Activated CD4-positive, alpha-beta memory T cell treated with anti-CD3 and anti-CD28 coated beads, Interleukin-2, amount 10 ng/mL, durations not matched to agents 7 days and 5 days (primary cell): ENCODE data around the gene KRT84. TPM values are rescaled to one million over a fixed set of nuclear protein-coding genes. Genes with fewer than 3 reads are reported as not detected.

ENCODE experiments used
- CTCF ChIA-PET: fragments of 350-600 bp; sonication (Branson Sonifier 250); formaldehyde crosslinking; loops from one replicate; lab custom pipeline; 2021; ENCODE audit warnings: antibody characterized with exemption, inconsistent platforms; lab: Charles Lee
- POLR2A ChIA-PET: fragments of 350-600 bp; sonication (Branson Sonifier 250); formaldehyde crosslinking; loops from one replicate; lab custom pipeline; 2021; ENCODE audit warnings: antibody characterized with exemption; lab: Charles Lee
- DNase-seq: peaks from one replicate; pipeline ENCODE4 v3.0.0-alpha.2; 2020
- H3K27ac Mint-ChIP-seq: one replicate; pipeline ENCODE4 v1.8.0; 2021; ENCODE audit warnings: mild to moderate bottlenecking, mixed read lengths
- H3K27me3 Mint-ChIP-seq: one replicate; pipeline ENCODE4 v1.8.0; 2021; ENCODE audit warnings: mixed read lengths
- H3K36me3 Mint-ChIP-seq: one replicate; pipeline ENCODE4 v1.8.0; 2021; ENCODE audit warnings: low read depth, mixed read lengths
- H3K4me1 Mint-ChIP-seq: one replicate; pipeline ENCODE4 v1.8.0; 2021; ENCODE audit warnings: mixed read lengths
- H3K4me3 Mint-ChIP-seq: one replicate; pipeline ENCODE4 v1.8.0; 2021; ENCODE audit warnings: mild to moderate bottlenecking, mixed read lengths
- H3K9me3 Mint-ChIP-seq: one replicate; pipeline ENCODE4 v1.8.0; 2021; ENCODE audit warnings: mixed read lengths
- total RNA-seq, 2 experiments: library from RNA; stranded (reverse); gene quantifications; one replicate each; pipeline ENCODE4 v1.2.3, GENCODE V29; 2021

KRT84 gene, protein sequence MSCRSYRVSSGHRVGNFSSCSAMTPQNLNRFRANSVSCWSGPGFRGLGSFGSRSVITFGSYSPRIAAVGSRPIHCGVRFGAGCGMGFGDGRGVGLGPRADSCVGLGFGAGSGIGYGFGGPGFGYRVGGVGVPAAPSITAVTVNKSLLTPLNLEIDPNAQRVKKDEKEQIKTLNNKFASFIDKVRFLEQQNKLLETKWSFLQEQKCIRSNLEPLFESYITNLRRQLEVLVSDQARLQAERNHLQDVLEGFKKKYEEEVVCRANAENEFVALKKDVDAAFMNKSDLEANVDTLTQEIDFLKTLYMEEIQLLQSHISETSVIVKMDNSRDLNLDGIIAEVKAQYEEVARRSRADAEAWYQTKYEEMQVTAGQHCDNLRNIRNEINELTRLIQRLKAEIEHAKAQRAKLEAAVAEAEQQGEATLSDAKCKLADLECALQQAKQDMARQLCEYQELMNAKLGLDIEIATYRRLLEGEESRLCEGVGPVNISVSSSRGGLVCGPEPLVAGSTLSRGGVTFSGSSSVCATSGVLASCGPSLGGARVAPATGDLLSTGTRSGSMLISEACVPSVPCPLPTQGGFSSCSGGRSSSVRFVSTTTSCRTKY
- total RNA-seq, result not detected

- no peaks in the 10 kb centered on the region for H3K36me3 Mint-ChIP-seq
- peaks cover 8% of the 10 kb centered on the region for H3K4me1 Mint-ChIP-seq
- ChIA-PET POLR2A (no interaction called here), CTCF (no interaction called here)
- no peak within 1 kb of the TSS for H3K4me3 Mint-ChIP-seq
- no peak within 1 kb of the TSS for H3K27ac Mint-ChIP-seq
- H3K27me3 Mint-ChIP-seq, result peaks cover 11% of the 10 kb centered on the region
- no peak for DNase-seq
- H3K9me3 Mint-ChIP-seq, result no peaks in the 10 kb centered on the region
These were observed at the start of gene KRT84 for GRCh38 chr12:52385226-52385702. Gene KRT84 (minus strand): TSS chr12:52385652. CDS start chr12:52385585, 67 bp downstream.

- Mint-ChIP-seq H3K9me3 (no peaks in the 10 kb centered on the region), H3K27me3 (peaks cover 26% of the 10 kb centered on the region), H3K4me3 (no peak overlapping the region), H3K4me1 (no peaks in the 10 kb centered on the region), H3K36me3 (no peaks in the 10 kb centered on the region), H3K27ac (no peak overlapping the region)
- ChIA-PET CTCF (no interaction called here), POLR2A (no interaction called here)
- no peak for DNase-seq
These were observed 49.5 kb upstream of the KRT84 start for GRCh38 chr12:52434760-52435530.

DNA sequence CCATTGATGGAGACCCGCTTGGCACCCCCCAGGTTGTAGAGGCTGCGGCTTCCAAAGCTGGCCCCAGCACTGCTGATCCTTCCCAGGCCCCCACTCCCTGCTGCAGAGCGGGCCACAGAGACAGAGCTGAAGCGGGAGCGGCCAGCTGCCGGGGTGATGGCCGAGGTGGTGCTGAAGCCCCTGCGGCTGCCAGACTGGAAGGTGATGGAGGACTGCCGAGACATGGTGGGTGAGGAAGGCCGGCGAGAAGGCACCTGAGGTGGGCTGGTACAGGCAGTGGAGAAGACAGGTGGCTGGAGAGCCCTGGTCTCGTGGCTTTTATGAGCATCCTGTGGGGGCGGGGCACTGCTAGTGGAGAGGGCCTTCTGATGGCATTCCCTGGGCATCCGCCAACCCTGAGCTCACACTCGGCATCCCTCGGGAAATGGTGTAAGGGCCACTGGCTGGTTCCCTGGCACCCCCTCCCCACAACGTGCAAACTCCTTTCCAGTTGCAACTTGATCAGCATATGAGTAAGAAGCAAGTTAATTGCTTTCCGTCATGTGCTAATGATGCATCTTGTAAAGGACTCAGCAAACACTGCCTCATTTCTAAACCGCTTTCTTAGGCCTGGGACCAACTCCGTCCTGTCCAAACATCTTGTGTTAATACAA, 48.8 kb upstream of the KRT84 start, which contains the start of gene KRT75:
KRT75 (minus strand) TSS at position 291 of the 653 bp plus-strand sequence; CDS start at position 224, 67 bp downstream.
- no peak within 1 kb of the TSS for H3K4me3 Mint-ChIP-seq
- ChIA-PET CTCF (no interaction called here), POLR2A (no interaction called here)
- no peaks in the 10 kb centered on the region for H3K4me1 Mint-ChIP-seq
- no peak within 1 kb of the TSS for H3K27ac Mint-ChIP-seq
- H3K27me3 Mint-ChIP-seq, result peaks cover 27% of the 10 kb centered on the region
- no peaks in the 10 kb centered on the region for H3K9me3 Mint-ChIP-seq
- no peak for DNase-seq
- no peaks in the 10 kb centered on the region for H3K36me3 Mint-ChIP-seq

- Mint-ChIP-seq H3K27me3 (peaks cover 33% of the 10 kb centered on the region), H3K4me3 (no peak overlapping the region), H3K4me1 (no peaks in the 10 kb centered on the region), H3K27ac (no peak overlapping the region), H3K9me3 (no peaks in the 10 kb centered on the region), H3K36me3 (no peaks in the 10 kb centered on the region)
- DNase-seq, result no peak
- ChIA-PET CTCF (no interaction called here), POLR2A (no interaction called here)
These were observed 48.1 kb upstream of the KRT84 start for GRCh38 chr12:52433501-52434080.

DNA sequence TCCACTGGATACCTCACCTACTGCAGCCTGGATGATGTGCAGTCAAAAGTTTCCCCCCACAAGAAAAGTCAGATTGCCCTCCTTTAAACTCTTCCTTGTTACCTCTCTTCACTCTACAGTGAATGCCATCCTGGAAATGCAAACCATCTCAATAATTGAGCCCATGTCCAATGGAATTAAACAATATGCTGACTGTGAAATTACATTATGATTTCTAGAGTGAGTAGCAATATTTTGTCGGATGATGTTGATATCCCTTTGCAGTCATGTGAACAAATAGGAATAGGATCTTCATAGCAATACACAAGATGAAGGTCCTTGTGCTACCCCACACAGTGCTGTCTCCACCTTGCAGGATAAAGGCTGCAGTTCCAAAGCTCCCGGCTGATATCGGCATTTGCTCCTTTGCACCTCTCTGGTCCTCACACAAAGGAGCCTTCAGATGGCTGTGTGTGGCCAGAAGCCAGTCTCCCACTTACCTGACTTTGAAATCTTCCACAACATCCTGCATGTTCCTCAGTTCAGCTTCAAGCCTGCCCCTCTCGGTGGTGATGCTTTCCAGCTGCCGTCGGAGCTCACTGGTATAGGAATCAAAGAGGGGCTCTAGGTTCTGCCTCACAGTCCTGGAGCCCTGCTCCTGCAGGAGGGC, 47.2 kb upstream of the KRT84 start:
- no peaks in the 10 kb centered on the region for H3K9me3 Mint-ChIP-seq
- H3K4me3 Mint-ChIP-seq, result no peak overlapping the region
- H3K36me3 Mint-ChIP-seq, result no peaks in the 10 kb centered on the region
- peaks cover 37% of the 10 kb centered on the region for H3K27me3 Mint-ChIP-seq
- H3K4me1 Mint-ChIP-seq, result no peaks in the 10 kb centered on the region
- ChIA-PET POLR2A (no interaction called here), CTCF (no interaction called here)
- DNase-seq, result no peak
- H3K27ac Mint-ChIP-seq, result no peak overlapping the region

DNA sequence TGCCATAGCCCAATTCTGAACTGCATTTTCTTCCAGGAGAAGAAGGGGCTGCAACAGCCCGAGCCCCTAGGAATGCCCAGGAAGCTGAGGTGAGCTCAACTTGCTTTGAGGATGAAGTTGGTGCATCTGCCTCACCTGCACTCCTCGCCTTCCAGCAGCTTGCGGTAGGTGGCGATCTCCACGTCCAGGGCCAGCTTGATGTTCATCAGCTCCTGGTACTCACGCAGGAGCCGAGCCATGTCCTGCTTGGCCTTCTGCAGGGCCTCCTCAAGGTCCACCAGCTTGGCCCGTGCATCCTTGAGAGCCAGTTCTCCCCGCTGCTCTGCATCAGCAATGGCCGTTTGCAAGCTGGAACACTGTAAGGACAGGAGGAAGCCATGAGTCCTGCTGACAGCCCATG, 42.7 kb upstream of the KRT84 start:
- H3K27ac Mint-ChIP-seq, result no peak overlapping the region
- H3K4me1 Mint-ChIP-seq, result no peaks in the 10 kb centered on the region
- no peak for DNase-seq
- H3K27me3 Mint-ChIP-seq, result peaks cover 21% of the 10 kb centered on the region
- no peaks in the 10 kb centered on the region for H3K36me3 Mint-ChIP-seq
- POLR2A ChIA-PET, result no interaction called here
- H3K9me3 Mint-ChIP-seq, result no peaks in the 10 kb centered on the region
- H3K4me3 Mint-ChIP-seq, result no peak overlapping the region
- CTCF ChIA-PET, result interaction anchor here (1.2 kb wide), 1 partner anchor 33 kb away, joined by 3 read pairs; no protein-coding TSS in a partner anchor

DNA sequence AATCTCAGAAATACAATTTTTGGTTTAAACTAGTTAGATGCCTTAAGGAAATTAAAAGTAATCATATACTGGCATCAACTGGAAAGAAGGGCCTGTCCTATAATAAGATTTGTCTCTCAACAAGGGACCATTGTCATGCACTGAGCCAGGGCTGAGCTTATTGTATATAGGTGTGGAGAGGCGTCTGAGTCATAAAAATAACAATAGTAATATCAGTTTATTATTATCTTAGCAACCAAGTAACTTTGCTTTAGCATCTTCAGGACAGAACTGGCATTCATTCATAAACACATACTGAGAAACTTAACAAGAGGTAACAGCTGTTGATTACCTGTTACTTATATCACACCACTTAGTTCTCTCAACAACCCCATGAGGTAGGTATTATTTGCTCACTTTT, 41.6 kb upstream of the KRT84 start:
- H3K4me1 Mint-ChIP-seq, result no peaks in the 10 kb centered on the region
- no peaks in the 10 kb centered on the region for H3K9me3 Mint-ChIP-seq
- peaks cover 22% of the 10 kb centered on the region for H3K27me3 Mint-ChIP-seq
- H3K36me3 Mint-ChIP-seq, result no peaks in the 10 kb centered on the region
- no peak overlapping the region for H3K27ac Mint-ChIP-seq
- ChIA-PET POLR2A (no interaction called here), CTCF (interaction anchor here (1.0 kb wide), 1 partner anchor 54 kb away, joined by 3 read pairs; no protein-coding TSS in a partner anchor)
- H3K4me3 Mint-ChIP-seq, result no peak overlapping the region
- DNase-seq, result no peak

GRCh38 chr12:52426034-52426433, 40.6 kb upstream of the KRT84 start:
- Mint-ChIP-seq H3K4me3 (no peak overlapping the region), H3K9me3 (no peaks in the 10 kb centered on the region), H3K27me3 (peaks cover 22% of the 10 kb centered on the region), H3K36me3 (no peaks in the 10 kb centered on the region), H3K27ac (no peak overlapping the region), H3K4me1 (no peaks in the 10 kb centered on the region)
- CTCF ChIA-PET, result no interaction called here
- POLR2A ChIA-PET, result no interaction called here
- DNase-seq, result no peak

DNA sequence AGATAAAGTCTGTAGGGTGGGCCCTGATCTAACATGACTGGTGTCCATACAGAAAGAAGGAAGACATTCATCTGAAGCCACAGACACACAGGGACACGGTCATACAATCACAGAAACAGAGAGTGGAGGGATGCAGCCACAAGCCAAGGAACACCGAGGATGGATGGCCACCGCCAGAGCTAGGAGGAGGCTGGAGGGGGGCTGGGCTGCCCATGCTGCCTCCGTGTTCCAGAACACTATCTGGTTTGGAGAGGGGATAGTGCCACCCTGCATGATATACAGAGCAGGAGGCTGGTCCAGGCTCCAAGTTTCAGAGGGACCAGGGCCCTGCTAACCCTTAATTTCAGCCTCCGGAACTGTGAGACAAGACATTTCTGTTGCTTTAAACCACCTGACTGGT, 40.0 kb upstream of the KRT84 start:
- Mint-ChIP-seq H3K4me3 (no peak overlapping the region), H3K27me3 (peaks cover 24% of the 10 kb centered on the region), H3K9me3 (no peaks in the 10 kb centered on the region), H3K4me1 (no peaks in the 10 kb centered on the region), H3K27ac (no peak overlapping the region), H3K36me3 (no peaks in the 10 kb centered on the region)
- POLR2A ChIA-PET, result no interaction called here
- DNase-seq, result no peak
- CTCF ChIA-PET, result no interaction called here

DNA sequence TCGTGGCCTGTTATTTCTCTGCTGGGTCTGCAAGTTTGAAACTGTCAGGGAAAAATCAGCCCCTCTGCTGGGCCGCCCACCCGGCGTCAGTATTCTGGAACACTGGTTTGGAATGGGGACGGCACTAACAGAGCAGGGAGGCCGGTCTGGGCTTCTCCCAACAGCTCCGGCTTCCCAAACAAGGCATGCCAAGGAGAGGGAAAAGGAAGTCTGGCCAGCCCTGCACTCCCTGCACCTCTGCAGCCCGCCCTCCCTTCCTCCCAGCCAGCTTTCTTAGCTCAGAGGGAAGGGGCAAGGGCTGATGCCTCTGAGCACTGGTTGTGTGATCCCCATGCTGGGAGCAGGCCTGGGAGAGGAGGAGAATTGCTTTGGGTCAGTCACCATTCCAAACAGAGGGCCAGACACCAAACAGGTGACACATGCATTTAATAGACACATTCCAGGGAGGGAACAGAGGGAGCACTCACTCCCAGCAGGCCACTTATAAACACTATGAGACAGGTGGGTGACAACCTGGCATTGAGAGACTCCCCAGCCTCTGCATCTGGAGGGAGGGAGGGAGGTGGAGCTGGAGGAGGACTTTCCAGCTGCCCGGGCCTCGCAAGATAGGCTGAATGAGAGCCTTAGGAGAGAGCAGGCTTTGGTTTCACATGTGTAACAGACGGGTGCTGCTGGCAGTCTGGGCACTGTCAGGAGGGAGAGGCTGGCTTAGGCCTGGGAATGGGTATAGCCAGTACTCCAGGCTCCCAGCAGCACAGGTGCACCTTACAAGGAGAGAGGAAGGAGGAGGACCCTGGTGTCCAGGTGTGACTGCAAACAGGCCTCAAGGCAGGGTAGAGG, 38.4 kb upstream of the KRT84 start:
- ChIA-PET POLR2A (no interaction called here), CTCF (no interaction called here)
- Mint-ChIP-seq H3K4me1 (no peaks in the 10 kb centered on the region), H3K9me3 (no peaks in the 10 kb centered on the region), H3K36me3 (no peaks in the 10 kb centered on the region), H3K27me3 (peaks cover 25% of the 10 kb centered on the region), H3K27ac (no peak overlapping the region), H3K4me3 (no peak overlapping the region)
- DNase-seq, result no peak

DNA sequence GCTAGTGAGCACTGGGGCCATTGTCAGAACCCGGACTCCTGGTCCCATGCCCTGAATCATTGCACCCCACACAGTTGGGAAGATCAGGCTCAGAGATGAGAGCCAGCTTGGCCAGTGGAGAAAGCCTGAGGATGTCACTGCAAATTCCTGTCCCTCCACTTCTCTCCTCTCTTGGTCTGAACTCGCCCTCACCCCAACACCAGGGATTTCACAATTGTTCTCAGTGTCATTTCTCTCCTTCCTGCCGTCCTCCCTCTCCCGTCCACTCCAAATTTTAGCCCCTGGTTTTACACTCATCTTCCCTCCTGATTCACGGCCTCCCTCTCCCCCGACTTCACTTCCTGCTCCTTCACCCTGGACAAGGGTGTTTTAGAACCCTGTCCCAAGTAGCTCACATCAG, 37.6 kb upstream of the KRT84 start:
- DNase-seq, result no peak
- H3K27me3 Mint-ChIP-seq, result peaks cover 18% of the 10 kb centered on the region
- no peaks in the 10 kb centered on the region for H3K36me3 Mint-ChIP-seq
- no peak overlapping the region for H3K4me3 Mint-ChIP-seq
- no peaks in the 10 kb centered on the region for H3K4me1 Mint-ChIP-seq
- ChIA-PET POLR2A (no interaction called here), CTCF (no interaction called here)
- no peak overlapping the region for H3K27ac Mint-ChIP-seq
- H3K9me3 Mint-ChIP-seq, result no peaks in the 10 kb centered on the region
